Non-pigmented ciliary epithelial cell (primary cell): ENCODE data around the gene PPP2R2C.

Experiments
- DNase-seq: peaks from one replicate; pipeline ENCODE4 v3.0.0-alpha.2; 2010; ENCODE audit warnings: low read depth

The PPP2R2C gene

DNA sequence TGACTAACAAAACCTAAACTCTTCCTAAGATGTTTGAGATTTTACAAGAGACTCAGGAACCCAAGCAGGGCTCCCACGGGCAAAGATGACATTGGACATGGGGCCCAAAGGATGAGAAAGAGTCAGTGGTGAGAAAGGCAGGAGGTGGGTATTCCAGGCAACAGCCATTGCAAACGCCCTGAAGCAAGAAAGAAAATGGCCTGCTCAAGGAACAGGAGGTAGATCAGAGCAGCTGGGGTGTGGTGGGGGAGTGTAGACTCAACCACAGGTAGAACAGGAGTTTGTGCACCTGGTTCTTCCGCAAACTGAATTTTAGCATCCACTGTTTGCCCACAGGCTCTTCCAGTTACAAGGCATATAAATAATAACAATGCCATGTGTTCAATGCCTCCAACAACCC is 3.3 kb downstream of the PPP2R2C start:
- DNase-seq: no peak

GRCh38 chr4:6468376-6468775 is 4.0 kb downstream of the PPP2R2C start:
- no peak for DNase-seq

GRCh38 chr4:6467600-6467999 is 4.8 kb downstream of the PPP2R2C start:
- DNase-seq: no peak

DNA sequence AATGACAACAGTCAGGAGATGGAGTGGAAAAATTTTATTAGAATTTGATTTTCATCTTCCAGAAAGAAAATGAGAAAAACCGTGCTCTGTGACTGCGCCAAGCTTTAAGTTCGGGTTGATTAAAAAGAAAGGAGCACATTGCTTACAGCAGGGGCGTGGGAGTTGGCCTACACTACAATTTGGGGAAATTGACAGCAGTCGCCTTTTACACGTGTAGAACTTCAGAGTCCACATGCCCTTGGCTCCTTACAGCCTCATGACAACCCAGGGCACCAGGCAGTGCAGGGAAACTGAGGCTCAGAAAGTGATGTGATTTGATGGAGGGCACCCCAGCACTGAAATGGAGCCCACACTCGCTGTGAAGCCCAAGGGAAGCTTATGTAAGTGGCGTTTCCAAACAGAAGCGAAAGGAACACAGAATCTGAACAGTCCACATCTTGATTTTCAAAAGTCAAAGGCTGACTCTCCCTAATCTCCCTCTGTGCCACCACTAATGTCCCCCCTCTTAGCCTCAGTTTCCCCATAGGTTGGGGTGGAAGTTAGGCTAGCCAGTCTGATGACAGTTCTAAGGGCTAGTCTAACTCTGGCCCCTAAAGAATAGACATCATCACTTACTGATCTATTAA is 5.5 kb downstream of the PPP2R2C start:
- DNase-seq: no peak

DNA sequence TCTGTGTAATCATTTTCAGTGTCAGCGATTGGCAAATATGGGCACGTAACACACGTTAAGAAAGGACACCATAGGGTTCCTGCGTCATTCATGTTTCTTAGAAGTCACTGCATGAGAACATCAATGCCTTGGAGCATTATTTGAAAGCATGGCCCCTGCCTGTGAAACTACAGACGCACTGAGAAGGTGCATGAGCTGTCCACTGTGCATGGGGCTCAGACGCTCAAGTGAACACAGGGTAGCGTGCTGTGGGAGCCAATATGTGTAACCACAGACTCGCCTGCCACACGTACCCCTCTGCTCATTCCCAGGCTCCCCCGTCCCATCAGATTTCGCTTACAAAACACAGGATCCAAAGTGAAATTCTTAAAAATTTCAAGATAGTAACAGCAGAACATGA is 6.5 kb downstream of the PPP2R2C start:
- DNase-seq: no peak

DNA sequence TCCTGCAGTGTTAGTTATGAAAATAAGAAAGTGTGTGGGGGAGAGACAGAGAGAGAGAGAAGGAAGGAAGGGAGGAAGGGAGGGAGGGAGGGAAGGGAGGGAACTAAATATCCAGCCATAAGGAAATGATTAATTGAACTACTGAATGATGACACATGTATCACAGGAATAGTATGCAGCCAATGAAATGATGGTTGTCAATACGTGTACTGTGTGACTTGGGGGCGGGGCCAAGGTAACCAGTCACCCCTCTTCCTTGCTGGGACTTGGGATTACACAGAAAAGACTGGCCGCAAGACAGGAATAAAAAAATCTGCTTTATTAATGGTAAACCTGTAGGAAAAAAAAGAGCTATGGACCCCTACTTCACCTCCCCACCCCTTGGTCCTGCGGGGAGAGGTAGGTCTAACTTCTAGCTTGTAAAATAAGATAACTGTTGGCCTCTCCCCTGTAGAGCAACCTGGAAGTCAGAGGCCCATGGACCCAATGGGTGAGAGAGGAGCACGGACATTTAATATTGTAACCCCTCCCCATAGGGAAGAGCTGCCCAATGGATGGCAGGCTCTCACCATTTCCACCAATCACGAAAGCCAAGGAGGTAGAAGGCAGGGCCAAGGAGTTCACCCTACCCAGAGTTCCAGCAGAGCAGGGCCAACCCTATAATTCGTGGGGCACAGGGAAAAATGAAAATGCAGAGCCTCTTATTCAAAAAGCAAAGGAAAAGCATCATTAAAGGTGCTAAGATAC is 7.4 kb downstream of the PPP2R2C start:
- no peak for DNase-seq

DNA sequence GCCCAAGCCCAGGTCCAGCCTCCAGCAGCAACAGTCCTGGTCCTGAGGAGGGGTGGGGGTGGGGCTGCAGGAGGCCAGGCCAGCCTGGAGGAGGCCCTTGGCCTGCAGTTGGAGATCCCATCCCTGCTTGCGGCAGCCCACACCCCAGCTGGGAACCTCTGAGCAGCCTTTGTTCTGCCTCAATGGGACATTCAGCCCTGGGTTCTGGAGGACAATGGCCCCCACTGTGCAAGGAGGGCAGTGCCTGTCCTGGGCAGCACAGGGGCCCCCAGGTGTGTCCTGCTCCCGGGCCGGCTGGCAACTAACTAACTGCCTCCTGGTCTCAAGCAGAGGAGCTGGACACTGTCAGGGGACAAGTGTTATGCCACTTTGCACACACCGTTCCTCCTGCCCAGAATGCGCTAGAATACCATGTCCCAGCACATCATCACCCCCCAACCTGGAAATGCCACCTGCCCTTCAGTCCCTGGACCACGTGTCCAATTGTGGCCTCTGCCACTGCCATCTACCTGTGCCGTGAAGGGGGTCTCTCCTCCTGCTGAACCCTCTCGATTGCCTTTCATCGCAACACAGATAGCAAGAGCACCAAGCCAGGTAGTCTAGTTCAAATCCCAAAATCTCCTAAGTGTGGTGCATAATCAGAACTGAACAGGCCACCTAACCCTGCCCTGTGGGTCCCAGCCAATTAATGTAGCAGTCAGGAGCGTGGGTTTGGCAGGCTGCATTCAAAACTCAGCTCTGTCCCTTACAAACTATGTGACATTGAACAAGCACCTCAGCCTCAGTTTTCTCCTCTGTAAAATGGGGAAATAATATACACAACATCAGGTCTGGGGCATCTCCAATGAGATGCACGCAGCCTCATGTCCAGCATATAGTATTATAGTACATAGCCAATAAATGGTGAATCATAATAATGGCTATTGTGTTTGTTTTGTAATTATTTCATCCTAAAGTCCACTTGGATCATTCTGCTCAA is 8.8 kb downstream of the PPP2R2C start:
- DNase-seq: no peak

GRCh38 chr4:6461301-6462165 is 10.9 kb downstream of the PPP2R2C start:
- DNase-seq: no peak

GRCh38 chr4:6460876-6461275 is 11.5 kb downstream of the PPP2R2C start:
- DNase-seq: no peak

DNA sequence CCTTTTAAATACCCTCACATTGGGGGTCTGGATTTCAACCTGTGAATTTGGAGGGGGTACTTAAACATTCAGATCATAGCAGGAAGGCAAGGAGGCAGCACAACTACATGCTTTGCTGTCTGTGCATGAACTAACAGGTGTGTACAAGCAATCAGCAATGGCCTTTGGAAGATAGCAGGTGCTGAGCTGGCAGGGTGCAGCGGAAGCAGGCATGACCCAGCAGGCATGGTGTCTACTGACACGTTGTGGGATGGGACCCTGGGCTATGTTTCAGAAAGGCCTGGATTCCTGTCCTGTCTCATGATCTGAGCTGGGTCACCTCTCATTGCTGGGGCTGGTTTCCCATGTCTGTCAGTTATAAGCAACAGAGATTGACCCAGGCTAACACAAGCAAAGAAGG is 13.9 kb downstream of the PPP2R2C start:
- DNase-seq: no peak

- DNase-seq: no peak
These were observed 16.0 kb downstream of the PPP2R2C start for GRCh38 chr4:6456450-6456849.

DNA sequence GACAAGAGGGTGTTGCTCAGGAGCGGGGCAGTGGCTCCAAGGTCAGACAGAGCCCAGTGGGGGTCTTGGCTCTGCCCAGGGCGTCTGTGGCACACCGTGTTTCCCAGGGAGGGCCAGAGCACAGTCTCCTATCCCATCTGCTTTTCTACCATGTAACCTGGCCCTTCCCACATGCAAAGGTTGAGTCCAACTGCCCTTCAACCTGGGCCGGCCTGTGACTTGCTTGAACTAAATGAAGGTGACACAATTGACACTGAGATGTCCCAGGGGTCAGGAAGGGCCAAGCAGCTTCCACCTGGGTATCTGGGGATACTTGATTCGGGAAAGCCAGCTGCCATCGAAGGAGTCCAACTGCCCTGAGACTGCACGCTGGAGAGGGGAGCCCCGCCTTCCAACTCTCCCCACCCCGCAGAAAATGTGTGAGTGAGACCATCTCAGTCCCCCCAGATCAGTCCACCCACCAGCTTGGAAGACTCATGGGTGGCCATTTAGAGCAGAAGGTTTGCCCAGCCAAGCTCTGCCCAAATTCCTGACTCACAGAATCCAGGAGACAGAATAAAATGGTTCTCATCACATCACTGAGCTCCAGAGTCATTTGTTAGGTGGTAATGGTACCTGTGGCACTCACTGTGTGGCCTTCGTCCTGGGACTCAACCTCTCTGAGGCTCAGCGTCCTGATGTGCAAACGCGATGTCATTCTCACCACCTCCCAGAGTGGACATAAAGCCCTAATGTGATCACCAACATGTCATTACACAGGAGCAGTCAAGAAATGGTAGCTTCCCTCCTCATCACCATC is 18.1 kb downstream of the PPP2R2C start:
- DNase-seq: no peak

DNA sequence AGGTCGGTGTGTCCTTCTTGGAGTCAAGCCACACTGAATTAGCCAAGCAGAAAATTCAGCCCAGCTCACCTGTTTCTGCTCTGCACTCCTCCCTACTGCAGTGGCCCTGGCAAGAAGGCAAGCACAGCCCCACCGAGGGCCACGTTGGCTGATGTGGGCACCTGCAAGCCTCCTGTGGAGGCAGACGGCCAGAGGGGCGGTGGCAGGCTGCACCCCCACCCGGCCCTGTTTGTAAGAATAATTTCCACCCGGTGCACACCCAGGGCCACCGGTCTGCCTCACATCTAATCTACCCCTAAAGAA is 18.8 kb downstream of the PPP2R2C start:
- no peak for DNase-seq

GRCh38 chr4:6452897-6453687 is 19.3 kb downstream of the PPP2R2C start:
- no peak for DNase-seq

DNA sequence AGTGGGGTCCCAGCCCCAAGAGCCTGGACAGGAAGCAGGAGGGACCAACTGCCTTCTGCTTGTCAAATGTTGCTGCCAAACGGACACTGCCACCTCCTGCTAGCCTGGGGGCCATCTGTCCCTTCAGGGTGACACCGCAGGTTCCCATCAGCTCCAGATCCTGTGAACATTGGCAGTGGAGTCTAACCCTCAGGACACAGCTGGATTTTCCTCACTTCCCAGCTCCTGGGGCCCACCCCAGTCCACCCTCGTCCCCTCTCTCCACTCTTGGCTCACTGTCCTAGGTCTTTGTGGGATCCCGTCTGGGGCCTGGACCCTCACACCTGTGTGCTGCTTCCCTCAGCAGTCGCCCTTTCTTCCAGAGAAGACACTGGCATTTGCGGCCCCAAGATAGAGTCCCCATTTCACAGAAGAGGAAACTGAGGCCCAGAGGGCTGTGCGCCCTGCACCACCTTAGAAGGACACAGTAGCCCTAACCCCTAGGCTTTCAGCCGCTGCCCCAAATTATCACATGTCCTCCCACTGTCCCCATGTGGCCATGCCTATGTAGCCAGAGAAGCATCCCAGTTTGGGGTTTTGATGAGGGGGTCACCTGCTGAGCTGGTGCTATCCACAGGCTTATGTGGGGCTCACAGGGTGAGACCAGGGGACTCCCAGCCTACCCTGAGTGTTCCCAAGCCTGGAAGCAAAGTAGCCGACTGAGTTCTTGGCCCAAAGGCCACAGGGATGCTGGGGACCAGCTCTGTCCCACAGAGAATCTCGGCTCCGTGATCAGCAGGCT is 20.1 kb downstream of the PPP2R2C start:
- DNase-seq: no peak

DNA sequence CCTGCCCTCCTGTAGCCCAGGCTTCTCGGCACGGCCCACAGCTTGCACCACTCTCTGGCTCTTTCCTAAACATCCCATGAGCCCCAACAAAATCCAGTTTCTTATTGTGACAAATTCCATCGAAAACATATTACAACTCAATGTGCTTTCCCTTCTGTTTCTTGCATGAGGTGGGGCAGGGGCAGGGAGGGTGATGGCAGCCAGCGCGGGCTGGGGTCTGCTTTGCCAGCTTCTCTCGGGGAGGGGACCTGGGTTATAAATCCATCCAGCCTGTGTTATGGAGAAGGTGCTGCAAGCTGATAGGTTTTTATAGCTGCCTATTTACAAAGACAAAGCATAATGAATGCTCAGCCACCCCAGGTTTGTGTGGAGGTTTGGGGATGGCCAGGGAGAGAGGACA is 21.1 kb downstream of the PPP2R2C start:
- DNase-seq: no peak

GRCh38 chr4:6450709-6451108 is 21.7 kb downstream of the PPP2R2C start:
- DNase-seq: no peak

GRCh38 chr4:6449746-6450369 is 22.6 kb downstream of the PPP2R2C start:
- DNase-seq: no peak

DNA sequence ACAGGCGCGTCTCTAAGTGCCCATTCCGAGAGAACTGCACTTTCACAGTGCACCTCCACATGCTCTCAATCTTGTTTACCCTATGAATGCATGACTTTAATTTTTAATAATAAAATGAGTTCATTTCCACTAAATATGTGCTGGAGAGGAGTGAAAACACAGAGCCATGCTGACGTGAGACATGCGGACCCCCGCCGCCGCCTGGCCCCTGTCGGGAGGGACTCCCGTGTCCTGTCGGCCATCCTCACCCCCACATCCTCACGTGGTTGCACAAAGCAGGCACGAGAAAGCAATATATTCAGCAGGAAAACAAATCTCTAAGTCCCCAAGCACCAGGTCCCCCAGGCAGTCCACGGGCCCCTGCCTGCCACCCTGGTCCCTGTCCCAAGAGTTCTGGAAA is 23.1 kb downstream of the PPP2R2C start:
- DNase-seq: no peak
